NCI-H2196 treated with DMSO at 0.1 percent for 48 hours (cell line): ENCODE results near the gene CYTH1.

Source experiments
- DNase-seq: peaks from one replicate; lab custom pipeline; 2025; ENCODE audit not compliant: unreplicated experiment; lab: John Stamatoyannopoulos, UW

Gene CYTH1

GRCh38 chr17:78781893-78782304 is at the start of gene CYTH1:
TSS of gene CYTH1 (minus strand) at chr17:78782273. CDS start at chr17:78782223, 50 bp downstream.
- DNase-seq = no peak

GRCh38 chr17:78829477-78829876 is 47.4 kb upstream of the CYTH1 start:
- no peak for DNase-seq

- no peak for DNase-seq
Measured at GRCh38 chr17:78828470-78829185, 46.6 kb upstream of the CYTH1 start.

- DNase-seq = no peak
Measured at GRCh38 chr17:78826836-78827509, 44.9 kb upstream of the CYTH1 start.

- no peak for DNase-seq
Measured at GRCh38 chr17:78826421-78826820, 44.3 kb upstream of the CYTH1 start.

GRCh38 chr17:78825696-78826095 is 43.6 kb upstream of the CYTH1 start:
- DNase-seq = no peak

- DNase-seq = no peak
Measured at GRCh38 chr17:78824240-78824639, 42.2 kb upstream of the CYTH1 start.

- no peak for DNase-seq
Measured at GRCh38 chr17:78823282-78824046, 41.4 kb upstream of the CYTH1 start.

GRCh38 chr17:78822552-78822951 is 40.5 kb upstream of the CYTH1 start:
- DNase-seq = no peak

- no peak for DNase-seq
Measured at GRCh38 chr17:78821961-78822360, 39.9 kb upstream of the CYTH1 start.

- DNase-seq = no peak
Measured at GRCh38 chr17:78820841-78821240, 38.8 kb upstream of the CYTH1 start.

GRCh38 chr17:78819806-78820792 is 38.0 kb upstream of the CYTH1 start:
- DNase-seq = no peak

- DNase-seq = no peak
Measured at GRCh38 chr17:78819402-78819801, 37.3 kb upstream of the CYTH1 start.

- DNase-seq = no peak
Measured at GRCh38 chr17:78818932-78819331, 36.9 kb upstream of the CYTH1 start.

- no peak for DNase-seq
Measured at GRCh38 chr17:78818152-78818846, 36.2 kb upstream of the CYTH1 start.

- no peak for DNase-seq
Measured at GRCh38 chr17:78817123-78817522, 35.0 kb upstream of the CYTH1 start.

GRCh38 chr17:78815696-78816095 is 33.6 kb upstream of the CYTH1 start:
- no peak for DNase-seq

- no peak for DNase-seq
Measured at GRCh38 chr17:78812855-78813254, 30.8 kb upstream of the CYTH1 start.

GRCh38 chr17:78808163-78808562 is 26.1 kb upstream of the CYTH1 start:
- no peak for DNase-seq

- DNase-seq = no peak
Measured at GRCh38 chr17:78806451-78806850, 24.4 kb upstream of the CYTH1 start.
